KG1 (cell line): ENCODE results near the gene ZNF225.
"Not testable (repeated sequence)": the region's sequence is repeated elsewhere in the genome, so short reads cannot be mapped to it uniquely, and the experiment has no call there.

Experiments used
- DNase-seq: peaks from one replicate; lab custom pipeline; 2025; lab: John Stamatoyannopoulos, UW

Gene ZNF225

GRCh38 chr19:44113138-44113783 lies at the start of gene ZNF225:
TSS of gene ZNF225 (plus strand) at chr19:44113399. CDS start at chr19:44115828, 2,429 bp downstream.
- peak; percentile 94 for DNase-seq

- no peak for DNase-seq
These were observed 46.9 kb upstream of the ZNF225 start for GRCh38 chr19:44066305-44066704.

GRCh38 chr19:44069415-44069814 lies 43.8 kb upstream of the ZNF225 start:
- DNase-seq, result no peak

GRCh38 chr19:44071824-44072542 lies 41.2 kb upstream of the ZNF225 start, which contains the start of gene ZNF284:
TSS of gene ZNF284 (plus strand) at chr19:44072159. CDS start at chr19:44076390, 4,231 bp downstream.
- peak; percentile 75 for DNase-seq

GRCh38 chr19:44072543-44073401 lies 40.4 kb upstream of the ZNF225 start:
- DNase-seq, result no peak

- no peak for DNase-seq
These were observed 36.9 kb upstream of the ZNF225 start for GRCh38 chr19:44076325-44076724.

- DNase-seq, result no peak
These were observed 21.1 kb upstream of the ZNF225 start for GRCh38 chr19:44092108-44092507.

GRCh38 chr19:44093931-44094765 lies 19.1 kb upstream of the ZNF225 start, which contains the start of gene ZNF224:
TSS of gene ZNF224 (plus strand) at chr19:44094361. CDS start at chr19:44097874, 3,513 bp downstream.
- peak; percentile 87 for DNase-seq

GRCh38 chr19:44107751-44108150 lies 5.4 kb upstream of the ZNF225 start:
- no peak for DNase-seq

GRCh38 chr19:44109458-44109857 lies 3.7 kb upstream of the ZNF225 start:
- DNase-seq, result no peak

- no peak for DNase-seq
These were observed 1.2 kb upstream of the ZNF225 start for GRCh38 chr19:44111910-44112463.

GRCh38 chr19:44112802-44113137 lies 429 bp upstream of the ZNF225 start:
- DNase-seq, result no peak

GRCh38 chr19:44113784-44114390 lies 688 bp downstream of the ZNF225 start:
- DNase-seq, result peak; percentile 44

GRCh38 chr19:44121162-44121561 lies 8.0 kb downstream of the ZNF225 start:
- DNase-seq, result not testable (repeated sequence)

GRCh38 chr19:44131955-44132354 lies 18.8 kb downstream of the ZNF225 start:
- no peak for DNase-seq

GRCh38 chr19:44141191-44142058 lies 28.2 kb downstream of the ZNF225 start, which contains the start of gene ZNF234:
TSS of gene ZNF234 (plus strand) at chr19:44141554. CDS start at chr19:44144633, 3,079 bp downstream.
- DNase-seq, result peak; percentile 61

GRCh38 chr19:44142059-44142433 lies 28.8 kb downstream of the ZNF225 start:
- DNase-seq, result peak; percentile 24

- no peak for DNase-seq
These were observed 36.6 kb downstream of the ZNF225 start for GRCh38 chr19:44149776-44150175.

GRCh38 chr19:44151491-44151890 lies 38.3 kb downstream of the ZNF225 start:
- DNase-seq, result no peak

GRCh38 chr19:44156475-44156874 lies 43.3 kb downstream of the ZNF225 start:
- DNase-seq, result no peak
